Fibroblast of villous mesenchyme (primary cell): Measurements from ENCODE around the gene ZNF396. TPM values are rescaled to one million over a fixed set of nuclear protein-coding genes. Genes with fewer than 3 reads are reported as not detected.

Source experiments
- DNase-seq: peaks from one replicate; pipeline ENCODE4 v3.0.0-alpha.2; 2010; ENCODE audit warnings: low read depth
- H3K4me3 ChIP-seq: 2 replicates; pipeline ENCODE4 v1.5.1; 2011; ENCODE audit warnings: low read depth, mild to moderate bottlenecking, low read length
- total RNA-seq: library from RNA; depleted of rRNA; stranded (reverse); fragments of >200 nt; gene quantifications from 2 replicates; pipeline ENCODE4 v1.2.3, GENCODE V29; 2012
- TF ChIP-seq, protein P1 (sequence below): IDR thresholded peaks from 2 replicates; pipeline ENCODE4 v1.5.1; 2012; ENCODE audit warnings: low read depth, mild to moderate bottlenecking, low read length; ENCODE audit not compliant: insufficient read depth

The ZNF396 gene
- 0.64 and 1.3 TPM in 2 replicates for total RNA-seq

DNA sequence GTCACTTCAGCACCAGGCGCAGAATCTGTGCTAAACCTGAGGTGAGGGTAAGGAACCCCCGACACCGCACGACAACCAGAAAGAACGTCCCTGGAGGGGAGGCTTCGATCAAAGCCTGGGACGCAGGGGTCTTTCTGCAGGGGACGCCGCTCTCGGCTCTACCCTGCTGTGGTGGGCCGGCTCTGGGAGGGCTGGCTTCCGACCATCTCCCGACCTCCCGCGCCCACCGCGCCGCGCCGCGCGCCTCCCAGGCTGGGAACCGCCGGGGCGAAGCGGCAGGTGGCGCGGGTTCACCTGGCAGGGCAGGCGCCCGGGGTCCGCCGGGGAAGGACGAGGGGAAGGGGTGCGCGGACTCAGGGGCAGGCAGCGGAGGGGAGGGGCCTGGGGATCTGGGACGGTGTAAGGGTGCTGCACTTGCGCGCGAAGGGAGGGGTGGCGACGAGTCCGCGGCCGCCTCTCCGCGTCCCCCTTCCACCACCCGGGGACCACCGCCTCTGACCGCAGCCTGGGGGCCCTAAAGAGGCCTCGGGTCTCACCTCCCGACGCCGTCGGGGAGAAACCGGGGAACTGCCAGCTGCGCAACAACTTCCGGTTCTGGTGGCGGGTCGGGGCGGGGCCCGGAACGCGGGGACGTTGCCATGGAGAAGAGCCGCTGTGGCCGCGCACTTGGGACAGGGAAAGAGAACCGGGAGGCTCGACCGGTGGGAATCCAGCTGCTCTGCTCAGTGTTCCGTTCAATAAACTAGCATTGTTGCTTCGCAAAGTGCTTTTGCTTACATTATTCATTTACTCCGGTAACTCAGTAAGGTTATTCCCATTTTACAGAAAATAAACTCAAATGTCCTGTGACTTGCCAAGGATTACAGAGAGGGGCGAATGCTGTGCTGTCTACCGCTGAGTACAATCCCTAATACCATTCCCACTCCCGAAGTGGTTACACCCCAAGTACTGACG is at the start of gene ZNF396:
Gene ZNF396 (minus strand): TSS at position 596 of the 954 bp plus-strand sequence. CDS start 3,045 bp downstream, outside the sequence.
- peak; percentile 55 for DNase-seq
- H3K4me3 ChIP-seq: peak within 1 kb of the TSS; percentile 78
- TF ChIP-seq, protein P1, sequence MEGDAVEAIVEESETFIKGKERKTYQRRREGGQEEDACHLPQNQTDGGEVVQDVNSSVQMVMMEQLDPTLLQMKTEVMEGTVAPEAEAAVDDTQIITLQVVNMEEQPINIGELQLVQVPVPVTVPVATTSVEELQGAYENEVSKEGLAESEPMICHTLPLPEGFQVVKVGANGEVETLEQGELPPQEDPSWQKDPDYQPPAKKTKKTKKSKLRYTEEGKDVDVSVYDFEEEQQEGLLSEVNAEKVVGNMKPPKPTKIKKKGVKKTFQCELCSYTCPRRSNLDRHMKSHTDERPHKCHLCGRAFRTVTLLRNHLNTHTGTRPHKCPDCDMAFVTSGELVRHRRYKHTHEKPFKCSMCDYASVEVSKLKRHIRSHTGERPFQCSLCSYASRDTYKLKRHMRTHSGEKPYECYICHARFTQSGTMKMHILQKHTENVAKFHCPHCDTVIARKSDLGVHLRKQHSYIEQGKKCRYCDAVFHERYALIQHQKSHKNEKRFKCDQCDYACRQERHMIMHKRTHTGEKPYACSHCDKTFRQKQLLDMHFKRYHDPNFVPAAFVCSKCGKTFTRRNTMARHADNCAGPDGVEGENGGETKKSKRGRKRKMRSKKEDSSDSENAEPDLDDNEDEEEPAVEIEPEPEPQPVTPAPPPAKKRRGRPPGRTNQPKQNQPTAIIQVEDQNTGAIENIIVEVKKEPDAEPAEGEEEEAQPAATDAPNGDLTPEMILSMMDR: no peak

DNA sequence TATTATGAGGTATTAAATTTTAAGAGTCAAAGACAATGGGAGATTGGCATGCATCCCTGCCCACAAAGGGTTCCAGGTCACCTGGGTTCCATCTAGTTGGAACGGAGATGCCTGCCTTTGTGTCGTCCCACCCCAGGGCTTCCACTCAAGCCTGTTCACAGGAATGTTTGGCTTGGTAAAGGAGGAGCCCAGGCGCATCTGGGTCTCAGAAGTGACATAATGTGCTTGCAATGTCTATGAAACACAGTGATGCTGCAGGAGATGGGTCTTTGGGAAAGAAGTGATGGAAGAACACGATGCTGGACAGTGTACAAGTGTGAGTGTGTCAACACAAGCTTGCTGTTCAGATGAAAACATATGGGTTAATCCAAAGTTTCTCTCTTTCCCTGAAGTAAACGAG is 49.6 kb upstream of the ZNF396 start:
- DNase-seq: no peak
- no peak overlapping the region for H3K4me3 ChIP-seq
- TF ChIP-seq, protein P1: no peak

DNA sequence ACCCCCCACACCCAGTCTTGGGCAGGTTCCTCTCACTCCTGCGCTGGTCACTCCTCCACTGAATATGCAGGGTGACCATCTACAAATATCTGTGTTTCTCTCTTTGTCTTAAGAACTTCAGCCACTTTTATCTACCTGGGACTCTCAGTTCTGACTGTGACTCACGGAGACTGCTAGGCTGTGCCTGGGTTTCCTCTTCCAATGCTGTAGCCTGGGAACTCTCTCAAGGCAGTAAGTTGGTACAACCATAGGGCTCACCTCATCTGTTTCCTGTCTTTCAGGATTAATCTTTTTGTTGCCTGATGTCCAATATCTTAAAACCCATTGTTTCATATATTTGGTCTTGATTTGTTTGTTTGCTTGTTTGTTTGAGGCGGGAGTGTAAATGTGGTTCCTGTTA is 47.2 kb upstream of the ZNF396 start:
- H3K4me3 ChIP-seq: no peak overlapping the region
- TF ChIP-seq, protein P1: no peak
- no peak for DNase-seq

DNA sequence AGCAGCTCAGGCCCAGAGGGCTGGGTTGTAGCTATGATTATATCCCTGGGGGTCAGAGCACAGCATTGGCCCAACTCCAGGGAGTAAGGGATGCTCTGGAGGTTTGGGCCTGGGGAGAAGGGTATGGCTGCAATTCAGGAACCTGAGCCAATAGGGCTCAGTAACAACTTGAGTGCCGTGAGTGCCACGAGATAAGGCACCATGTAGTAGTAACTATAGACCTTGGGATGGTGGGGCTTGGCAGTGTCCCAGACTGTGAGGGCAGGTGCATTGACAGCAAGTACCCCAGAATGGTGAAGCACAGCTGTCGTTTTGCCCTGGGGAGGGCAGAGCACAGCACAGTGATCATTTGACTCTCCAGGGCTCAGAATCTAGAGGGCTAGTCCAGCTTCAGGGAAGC is 45.1 kb upstream of the ZNF396 start:
- DNase-seq: no peak
- no peak overlapping the region for H3K4me3 ChIP-seq
- TF ChIP-seq, protein P1: no peak

DNA sequence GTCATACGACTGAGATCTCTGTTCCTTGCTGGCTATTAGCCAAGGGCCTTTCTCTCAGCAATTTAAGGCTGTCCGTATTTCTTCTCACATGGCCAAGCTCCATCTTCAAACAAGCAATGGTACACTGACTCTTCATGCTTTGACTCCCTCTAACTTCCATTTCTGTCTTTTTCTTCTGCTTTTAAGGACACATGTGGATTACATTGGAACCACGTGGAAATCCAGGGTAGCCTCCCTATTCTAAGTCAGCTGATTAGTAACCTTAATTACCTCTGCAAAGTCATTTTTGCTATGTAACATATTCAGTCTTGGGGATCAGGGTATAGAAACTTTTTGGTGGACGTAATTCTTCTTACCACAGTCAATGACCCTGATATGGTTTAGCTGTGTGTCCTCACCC is 41.5 kb upstream of the ZNF396 start:
- no peak for DNase-seq
- no peak overlapping the region for H3K4me3 ChIP-seq
- TF ChIP-seq, protein P1: no peak

DNA sequence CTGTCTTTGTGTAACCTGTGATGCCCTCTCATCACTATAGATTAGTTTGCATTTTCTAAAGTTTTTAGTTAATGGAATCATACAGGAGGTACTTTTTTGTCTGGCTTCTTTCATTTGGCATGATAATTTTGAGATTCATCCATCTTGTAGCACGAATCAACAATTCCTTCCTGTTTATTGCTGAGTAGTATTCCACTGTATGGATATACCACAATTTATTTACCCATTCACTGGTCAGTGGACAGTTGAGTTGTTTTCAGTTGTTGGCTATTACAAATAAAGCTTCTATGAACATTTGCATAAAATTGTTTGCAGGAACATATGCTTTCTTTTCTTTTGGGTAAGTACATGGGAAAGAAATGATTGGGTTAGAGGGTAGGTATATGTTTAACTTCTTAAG is 40.1 kb upstream of the ZNF396 start:
- TF ChIP-seq, protein P1: no peak
- H3K4me3 ChIP-seq: no peak overlapping the region
- no peak for DNase-seq
